ENCODE results near the gene PTPRM. TPM values are rescaled to one million over a fixed set of nuclear protein-coding genes. Genes with fewer than 3 reads are reported as not detected.

PTPRM gene
- total RNA-seq, 1 experiment from 2014 or later = 11.1 TPM

- Mint-ChIP-seq H3K4me1 (0 out of 2 replicates have a peak, but pooled peaks cover 3% of the 10 kb centered on the region), H3K27ac (no peak overlapping the region)
Measured at GRCh38 chr18:7940379-7940778, 373.3 kb downstream of the PTPRM start.

More at GRCh38 chr18:7940379-7940778, 373.3 kb downstream of the PTPRM start:
- no peaks in the 10 kb centered on the region for H3K36me3 Mint-ChIP-seq
- no peak overlapping the region for H3K4me3 Mint-ChIP-seq
- DNase-seq (ENCODE audit: low spot score) = no peak
- no peak for ATAC-seq
- no peaks in the 10 kb centered on the region for H3K9me3 Mint-ChIP-seq
- ChIA-PET CTCF (interaction anchor here (0.9 kb wide), 1 partner anchor 132 kb away, joined by 3 read pairs; no protein-coding TSS in a partner anchor), POLR2A (no interaction called here)
- TF ChIP-seq PRDM15 (CRISPR knock-in tag; IDR thresholded peaks at IDR 0.05) = no peak
- TF ChIP-seq EMX1 (CRISPR knock-in tag; IDR thresholded peaks at IDR 0.05) = no peak
- TF ChIP-seq ARID4B (CRISPR knock-in tag; IDR thresholded peaks at IDR 0.05; ENCODE audit: borderline replicate concordance) = no peak
- no peak for TF ChIP-seq ETV6 (CRISPR knock-in tag; IDR thresholded peaks at IDR 0.05)
- TF ChIP-seq PRRX2 (CRISPR knock-in tag; IDR thresholded peaks at IDR 0.05) = no peak
- no peak for TF ChIP-seq ZNF512 (CRISPR knock-in tag; IDR thresholded peaks at IDR 0.05; ENCODE audit: borderline replicate concordance)
- no peak for TF ChIP-seq MXD4 (CRISPR knock-in tag; IDR thresholded peaks at IDR 0.05; ENCODE audit: borderline replicate concordance)
- no peak for TF ChIP-seq ZNF396 (CRISPR knock-in tag; IDR thresholded peaks at IDR 0.05; ENCODE audit: borderline replicate concordance)
- TF ChIP-seq MYBL2 (CRISPR knock-in tag; IDR thresholded peaks at IDR 0.05) = no peak
- TF ChIP-seq ZNF281 (CRISPR knock-in tag; IDR thresholded peaks at IDR 0.05) = no peak
- TF ChIP-seq NR1H2 (CRISPR knock-in tag; IDR thresholded peaks at IDR 0.05) = no peak
- TF ChIP-seq SOX15 (CRISPR knock-in tag; IDR thresholded peaks at IDR 0.05) = no peak
- TF ChIP-seq ZNF219 (CRISPR knock-in tag; IDR thresholded peaks at IDR 0.05; ENCODE audit: borderline replicate concordance) = no peak
- no peak for TF ChIP-seq ATF3 (CRISPR knock-in tag; conservative IDR thresholded peaks at IDR 0.05)
- no peaks in the 10 kb centered on the region for H3K27me3 Mint-ChIP-seq (ENCODE audit: low read depth)
